IPS-NIHi7 (cell line): Measurements from ENCODE around the gene SSX2B.
"Not testable (repeated sequence)": the region's sequence is repeated elsewhere in the genome, so short reads cannot be mapped to it uniquely, and the experiment has no call there.

Source experiments
- DNase-seq: peaks from one replicate; pipeline ENCODE4 v3.0.0; 2012; ENCODE audit warnings: mixed read lengths; ENCODE audit errors: extremely low spot score

The SSX2B gene, protein sequence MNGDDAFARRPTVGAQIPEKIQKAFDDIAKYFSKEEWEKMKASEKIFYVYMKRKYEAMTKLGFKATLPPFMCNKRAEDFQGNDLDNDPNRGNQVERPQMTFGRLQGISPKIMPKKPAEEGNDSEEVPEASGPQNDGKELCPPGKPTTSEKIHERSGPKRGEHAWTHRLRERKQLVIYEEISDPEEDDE

DNA sequence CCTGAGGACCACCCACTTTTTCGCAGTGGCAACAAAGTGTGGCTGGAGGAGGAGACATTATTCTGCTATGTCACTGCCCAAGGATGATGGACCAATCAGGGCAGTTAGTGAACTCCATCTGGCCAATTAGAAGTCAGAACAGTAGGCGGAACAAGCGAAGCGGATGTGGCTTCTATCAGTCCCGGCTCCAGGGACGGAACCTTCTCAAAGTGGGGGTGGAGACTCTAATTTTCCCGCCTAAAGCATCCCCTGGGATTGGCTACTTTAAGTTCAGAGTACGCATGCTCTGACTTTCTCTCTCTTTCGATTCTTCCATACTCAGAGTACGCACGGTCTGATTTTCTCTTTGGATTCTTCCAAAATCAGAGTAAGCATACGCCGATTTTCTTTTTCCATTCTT lies at the start of gene SSX2B:
TSS of gene SSX2B (plus strand) at position 301 of the 400 bp plus-strand sequence. CDS start 1,429 bp downstream, outside the sequence.
- DNase-seq, result not testable (repeated sequence)

DNA sequence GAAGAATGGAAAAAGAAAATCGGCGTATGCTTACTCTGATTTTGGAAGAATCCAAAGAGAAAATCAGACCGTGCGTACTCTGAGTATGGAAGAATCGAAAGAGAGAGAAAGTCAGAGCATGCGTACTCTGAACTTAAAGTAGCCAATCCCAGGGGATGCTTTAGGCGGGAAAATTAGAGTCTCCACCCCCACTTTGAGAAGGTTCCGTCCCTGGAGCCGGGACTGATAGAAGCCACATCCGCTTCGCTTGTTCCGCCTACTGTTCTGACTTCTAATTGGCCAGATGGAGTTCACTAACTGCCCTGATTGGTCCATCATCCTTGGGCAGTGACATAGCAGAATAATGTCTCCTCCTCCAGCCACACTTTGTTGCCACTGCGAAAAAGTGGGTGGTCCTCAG lies 44.0 kb upstream of the SSX2B start, which contains the start of gene SSX2:
TSS of gene SSX2 (minus strand) at position 101 of the 400 bp plus-strand sequence. CDS start 1,429 bp downstream, outside the sequence.
- not testable (repeated sequence) for DNase-seq

DNA sequence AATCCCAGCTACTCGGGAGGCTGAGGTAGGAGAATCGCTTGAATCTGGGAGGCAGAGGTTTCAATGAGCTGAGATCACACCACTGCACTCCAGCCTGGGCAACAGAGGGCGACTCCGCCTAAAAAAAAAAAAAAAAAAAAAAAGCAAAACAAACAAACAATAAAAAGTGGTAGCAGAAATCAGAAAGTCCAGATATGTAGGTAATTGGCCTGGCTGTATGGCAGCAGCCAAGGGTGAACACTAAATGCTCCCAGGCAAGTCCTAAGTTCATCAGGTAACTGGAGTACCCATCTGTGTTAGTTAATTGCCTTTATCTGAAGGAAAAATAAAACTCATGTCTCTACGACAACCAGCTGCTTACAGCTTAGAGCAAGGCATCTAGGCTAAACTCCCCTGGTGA lies 14.9 kb downstream of the SSX2B start:
- not testable (repeated sequence) for DNase-seq

DNA sequence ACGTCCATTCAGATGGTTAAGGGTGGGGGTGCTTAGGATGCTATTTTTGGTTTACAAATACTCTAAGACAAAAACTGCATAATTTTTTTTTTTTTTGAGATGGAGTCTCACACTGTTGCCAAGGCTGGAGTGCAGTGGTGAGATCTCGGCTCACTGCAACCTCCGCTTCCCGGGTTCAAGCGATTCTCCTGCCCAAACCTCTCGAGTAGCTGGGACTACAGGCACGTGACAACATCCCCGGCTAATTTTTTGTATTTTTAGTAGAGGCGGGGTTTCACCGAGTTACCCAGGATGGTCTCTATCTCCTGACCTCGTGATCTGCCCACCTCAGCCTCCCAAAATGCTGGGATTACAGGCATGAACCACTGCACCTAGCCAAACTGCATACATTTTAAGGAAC lies 22.5 kb downstream of the SSX2B start:
- DNase-seq, result not testable (repeated sequence)

DNA sequence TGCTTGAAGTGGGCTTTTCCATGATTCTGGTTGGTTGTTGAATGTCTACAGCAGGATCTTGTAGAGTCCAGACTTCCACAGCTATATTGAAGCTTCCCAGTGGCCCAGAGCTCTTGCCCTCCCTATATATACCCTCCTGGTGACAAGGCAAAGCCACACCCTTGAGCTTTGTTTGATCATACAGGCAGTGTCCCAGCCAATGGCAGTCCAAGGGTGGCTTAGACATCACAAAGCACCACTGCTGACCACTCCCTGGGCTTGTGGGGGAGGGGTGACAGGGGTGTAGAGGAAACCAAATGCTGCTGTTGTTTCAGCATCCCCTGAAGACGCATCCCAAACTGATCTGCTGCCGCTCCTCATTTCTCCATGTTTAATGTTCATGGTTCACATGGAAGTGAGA lies 46.3 kb downstream of the SSX2B start, which contains the start of gene SPANXN5:
TSS of gene SPANXN5 (minus strand) at position 101 of the 400 bp plus-strand sequence. CDS start at position 22, 79 bp downstream.
- DNase-seq, result not testable (repeated sequence)

DNA sequence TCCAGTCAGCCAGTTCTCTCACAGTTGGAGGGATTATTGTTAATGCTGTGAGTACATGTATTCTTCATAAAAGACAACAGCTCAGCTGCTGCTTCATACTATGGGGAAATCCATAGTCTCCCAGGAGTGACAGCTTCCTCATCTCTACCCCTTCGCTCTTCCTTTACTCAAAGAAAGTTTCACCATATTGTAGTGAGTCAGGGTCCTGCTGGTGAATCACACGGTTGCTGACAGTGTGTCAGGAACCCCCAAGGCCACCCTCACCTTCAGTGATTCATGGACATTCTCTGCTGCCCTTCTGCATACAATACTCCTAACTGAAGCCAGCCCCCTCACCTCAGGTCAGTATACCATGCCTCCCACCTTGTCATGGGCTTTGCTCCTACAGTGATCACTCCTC lies 53.8 kb downstream of the SSX2B start:
- not testable (repeated sequence) for DNase-seq
